Measurements from ENCODE around the gene MAP2K5. TPM values are rescaled to one million over a fixed set of nuclear protein-coding genes. Genes with fewer than 3 reads are reported as not detected.

MAP2K5 gene
- total and polyA plus RNA-seq, 10 of the 15 experiments (the other 5 are each of a cell fraction or from before 2014, with no cell fraction given), result 1.3 to 19.4 (median 9.6) TPM

- Histone ChIP-seq H2AFZ (ENCODE audit: control insufficient read depth, low read depth, low read length) (no peak overlapping the region), H3K79me2 (ENCODE audit: control insufficient read depth, insufficient read depth, low read length) (no peaks in the 10 kb centered on the region), H4K20me1 (ENCODE audit: control insufficient read depth, insufficient read depth) (no peaks in the 10 kb centered on the region), H3K9ac (ENCODE audit: control insufficient read depth, insufficient read depth, low read length) (no peak overlapping the region), H3K4me1 (ENCODE audit: control insufficient read depth, insufficient read depth, low read length) (no peaks in the 10 kb centered on the region), H3K4me2 (ENCODE audit: control insufficient read depth, insufficient read depth) (no peak overlapping the region), H3K27me3 (replicated peaks in 1 of 2; ENCODE audit: control insufficient read depth in 2 of 2, insufficient read depth in 2 of 2, low read length in 1 of 2) (no peaks in the 10 kb centered on the region), H3K4me3 (no peak overlapping the region), H3K36me3 (ENCODE audit: control insufficient read depth in 2 of 2, insufficient read depth in 2 of 2, low read length in 1 of 2) (no peaks in the 10 kb centered on the region; a peak in 1 of 4 replicates), H3K27ac (ENCODE audit: control insufficient read depth, insufficient read depth) (no peak overlapping the region), H3K9me3 (replicated peaks; ENCODE audit: control insufficient read depth, insufficient read depth, low read length) (no peaks in the 10 kb centered on the region)
- FAIRE-seq (no peak), DNase-seq (ENCODE audit: low read depth, low spot score) (no peak), ATAC-seq (no peak)
- intact Hi-C loops (cut with micrococcal nuclease; ENCODE audit: unreplicated experiment) (no loop called here), in situ Hi-C loops (cut with MboI) (no loop called here)
- RAD21 ChIA-PET (ENCODE audit: unreplicated experiment), result no interaction called here
- CTCF ChIA-PET, result no interaction called here
- SMC1A ChIA-PET (ENCODE audit: uncharacterized antibody, unreplicated experiment), result interaction anchor here (0.6 to 1.9 kb wide), 2 partner anchors 10 to 413 kb away, joined by 3 to 6 read pairs; no protein-coding TSS in a partner anchor
- POLR2A ChIA-PET, result no interaction called here
- 97% methylated on average over 3 of the region's 3 CpGs for WGBS (ENCODE audit: insufficient coverage, insufficient replicate concordance, low lambda C conversion rate, missing lambda C conversion rate)
- BruUV-seq (replicated peaks), result no TSS peak
- TF ChIP-seq FOS (IDR thresholded peaks at IDR 0.05; ENCODE audit: borderline replicate concordance, extremely low read depth, insufficient read length) (no peak), KAT2A (conservative IDR thresholded peaks at IDR 0.05; ENCODE audit: control insufficient read depth, low read depth, low read length) (no peak), MLLT1 (IDR thresholded peaks at IDR 0.05) (no peak), SP1 (IDR thresholded peaks at IDR 0.05; ENCODE audit: low read depth, low read length) (no peak), ZNF622 (IDR thresholded peaks at IDR 0.05) (no peak), GABPA (IDR thresholded peaks at IDR 0.05; ENCODE audit: low read depth) (no peak), BMI1 (IDR thresholded peaks at IDR 0.05; ENCODE audit: borderline replicate concordance) (no peak), STAT3 (IDR thresholded peaks at IDR 0.05; ENCODE audit: low read depth, low read length) (no peak), RFX5 (IDR thresholded peaks at IDR 0.05; ENCODE audit: low read depth, low read length) (no peak), SIN3A (IDR thresholded peaks at IDR 0.05; ENCODE audit: low read depth, low read length) (no peak), CBX5 (IDR thresholded peaks at IDR 0.05; ENCODE audit: low read depth) (no peak), SMAD5 (IDR thresholded peaks at IDR 0.05; ENCODE audit: low read depth) (no peak), RELB (IDR thresholded peaks at IDR 0.05; ENCODE audit: low read depth) (no peak), RCOR1 (conservative IDR thresholded peaks at IDR 0.05; ENCODE audit: low read depth, low read length) (no peak), FOXK2 (IDR thresholded peaks at IDR 0.05) (no peak), ZNF274 (IDR thresholded peaks at IDR 0.05; ENCODE audit: insufficient read depth, insufficient read length) (no peak)
- TF ChIP-seq, protein P1, sequence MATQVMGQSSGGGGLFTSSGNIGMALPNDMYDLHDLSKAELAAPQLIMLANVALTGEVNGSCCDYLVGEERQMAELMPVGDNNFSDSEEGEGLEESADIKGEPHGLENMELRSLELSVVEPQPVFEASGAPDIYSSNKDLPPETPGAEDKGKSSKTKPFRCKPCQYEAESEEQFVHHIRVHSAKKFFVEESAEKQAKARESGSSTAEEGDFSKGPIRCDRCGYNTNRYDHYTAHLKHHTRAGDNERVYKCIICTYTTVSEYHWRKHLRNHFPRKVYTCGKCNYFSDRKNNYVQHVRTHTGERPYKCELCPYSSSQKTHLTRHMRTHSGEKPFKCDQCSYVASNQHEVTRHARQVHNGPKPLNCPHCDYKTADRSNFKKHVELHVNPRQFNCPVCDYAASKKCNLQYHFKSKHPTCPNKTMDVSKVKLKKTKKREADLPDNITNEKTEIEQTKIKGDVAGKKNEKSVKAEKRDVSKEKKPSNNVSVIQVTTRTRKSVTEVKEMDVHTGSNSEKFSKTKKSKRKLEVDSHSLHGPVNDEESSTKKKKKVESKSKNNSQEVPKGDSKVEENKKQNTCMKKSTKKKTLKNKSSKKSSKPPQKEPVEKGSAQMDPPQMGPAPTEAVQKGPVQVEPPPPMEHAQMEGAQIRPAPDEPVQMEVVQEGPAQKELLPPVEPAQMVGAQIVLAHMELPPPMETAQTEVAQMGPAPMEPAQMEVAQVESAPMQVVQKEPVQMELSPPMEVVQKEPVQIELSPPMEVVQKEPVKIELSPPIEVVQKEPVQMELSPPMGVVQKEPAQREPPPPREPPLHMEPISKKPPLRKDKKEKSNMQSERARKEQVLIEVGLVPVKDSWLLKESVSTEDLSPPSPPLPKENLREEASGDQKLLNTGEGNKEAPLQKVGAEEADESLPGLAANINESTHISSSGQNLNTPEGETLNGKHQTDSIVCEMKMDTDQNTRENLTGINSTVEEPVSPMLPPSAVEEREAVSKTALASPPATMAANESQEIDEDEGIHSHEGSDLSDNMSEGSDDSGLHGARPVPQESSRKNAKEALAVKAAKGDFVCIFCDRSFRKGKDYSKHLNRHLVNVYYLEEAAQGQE (IDR thresholded peaks at IDR 0.05; ENCODE audit: low read depth, low read length), result no peak
- TF ChIP-seq, protein P2, sequence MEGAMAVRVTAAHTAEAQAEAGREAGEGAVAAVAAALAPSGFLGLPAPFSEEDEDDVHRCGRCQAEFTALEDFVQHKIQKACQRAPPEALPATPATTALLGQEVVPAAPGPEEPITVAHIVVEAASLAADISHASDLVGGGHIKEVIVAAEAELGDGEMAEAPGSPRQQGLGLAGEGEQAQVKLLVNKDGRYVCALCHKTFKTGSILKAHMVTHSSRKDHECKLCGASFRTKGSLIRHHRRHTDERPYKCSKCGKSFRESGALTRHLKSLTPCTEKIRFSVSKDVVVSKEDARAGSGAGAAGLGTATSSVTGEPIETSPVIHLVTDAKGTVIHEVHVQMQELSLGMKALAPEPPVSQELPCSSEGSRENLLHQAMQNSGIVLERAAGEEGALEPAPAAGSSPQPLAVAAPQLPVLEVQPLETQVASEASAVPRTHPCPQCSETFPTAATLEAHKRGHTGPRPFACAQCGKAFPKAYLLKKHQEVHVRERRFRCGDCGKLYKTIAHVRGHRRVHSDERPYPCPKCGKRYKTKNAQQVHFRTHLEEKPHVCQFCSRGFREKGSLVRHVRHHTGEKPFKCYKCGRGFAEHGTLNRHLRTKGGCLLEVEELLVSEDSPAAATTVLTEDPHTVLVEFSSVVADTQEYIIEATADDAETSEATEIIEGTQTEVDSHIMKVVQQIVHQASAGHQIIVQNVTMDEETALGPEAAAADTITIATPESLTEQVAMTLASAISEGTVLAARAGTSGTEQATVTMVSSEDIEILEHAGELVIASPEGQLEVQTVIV (IDR thresholded peaks at IDR 0.05; ENCODE audit: borderline replicate concordance, partially characterized antibody), result no peak
These were observed 132.5 kb downstream of the MAP2K5 start for GRCh38 chr15:67674983-67675382.

Data from GM12878 (cell line).